Neural cell (in vitro differentiated cells): ENCODE measurements around the gene PLA2G4F. TPM values are rescaled to one million over a fixed set of nuclear protein-coding genes. Genes with fewer than 3 reads are reported as not detected.

Experiments used
- H2AFZ ChIP-seq: fragments of 200-600, 300-800 bp; sonication (generic), shearing (Covaris generic); 2 replicates; pipeline ENCODE4 v1.6.0; 2014; ENCODE audit warnings: low read depth, mild to moderate bottlenecking, antibody characterized with exemption, low read length, moderate library complexity
- H3F3A ChIP-seq: fragments of 200-600 bp; shearing (Covaris generic); 2 replicates; pipeline ENCODE4 v1.6.1; 2016; ENCODE audit warnings: mild to moderate bottlenecking, moderate library complexity, mixed read lengths, antibody characterized with exemption, low read length; ENCODE audit not compliant: insufficient read depth, poor library complexity, severe bottlenecking
- H3K27ac ChIP-seq: fragments of 200-600, 300-800 bp; sonication (generic), shearing (Covaris generic); 2 replicates; pipeline ENCODE4 v1.5.1; 2014; ENCODE audit warnings: mild to moderate bottlenecking, low read length, moderate library complexity
- H3K27me3 ChIP-seq: fragments of 300-800, 200-600 bp; sonication (generic), shearing (Covaris generic); 2 replicates; pipeline ENCODE4 v1.6.0; 2014; ENCODE audit warnings: mild to moderate bottlenecking, low read depth, low read length, moderate library complexity; ENCODE audit not compliant: insufficient read depth
- H3K36me3 ChIP-seq: fragments of 300-800, 200-600 bp; sonication (generic), shearing (Covaris generic); 2 replicates; pipeline ENCODE4 v1.5.1; 2014; ENCODE audit warnings: mild to moderate bottlenecking, antibody characterized with exemption, low read length, moderate library complexity; ENCODE audit not compliant: insufficient read depth
- H3K4me2 ChIP-seq: fragments of 300-800, 200-600 bp; sonication (generic), shearing (Covaris generic); 2 replicates; pipeline ENCODE4 v1.6.0; 2014; ENCODE audit warnings: mild to moderate bottlenecking, low read length
- H3K4me3 ChIP-seq: fragments of 300-800, 200-600 bp; sonication (generic), shearing (Covaris generic); 2 replicates; pipeline ENCODE4 v1.5.1; 2014; ENCODE audit warnings: mild to moderate bottlenecking, low read length, moderate library complexity
- H3K79me2 ChIP-seq: fragments of 200-600 bp; shearing (Covaris generic); replicated peaks from 2 replicates; pipeline ENCODE4 v1.6.0; 2014; ENCODE audit warnings: mild to moderate bottlenecking, low read length, moderate library complexity; ENCODE audit not compliant: insufficient read depth
- H3K9ac ChIP-seq: fragments of 300-800, 200-600 bp; sonication (generic), shearing (Covaris generic); 2 replicates; pipeline ENCODE4 v1.6.1; 2016; ENCODE audit warnings: mild to moderate bottlenecking, low read length, mixed read lengths
- H3K9me2 ChIP-seq: fragments of 200-600 bp; shearing (Covaris generic); 2 replicates; pipeline ENCODE4 v1.6.1; 2016; ENCODE audit warnings: mild to moderate bottlenecking, low read length, mixed read lengths; ENCODE audit not compliant: insufficient read depth
- H3K9me3 ChIP-seq: fragments of 200-600, 300-800 bp; sonication (generic), shearing (Covaris generic); 2 replicates; pipeline ENCODE4 v1.6.1; 2016; ENCODE audit warnings: mild to moderate bottlenecking, mixed run types, low read length, moderate library complexity, mixed read lengths
- H4K20me1 ChIP-seq: fragments of 200-600 bp; shearing (Covaris generic); 2 replicates; pipeline ENCODE4 v1.6.1; 2016; ENCODE audit warnings: mild to moderate bottlenecking, mixed run types; ENCODE audit not compliant: insufficient read depth
- EP300 ChIP-seq: fragments of 450-650 bp; conservative IDR thresholded peaks from 2 replicates; pipeline ENCODE4 v1.6.1; 2014; ENCODE audit warnings: antibody characterized with exemption, mild to moderate bottlenecking, moderate library complexity; ENCODE audit not compliant: poor library complexity, severe bottlenecking
- EZH2 ChIP-seq: fragments of 200-600, 300-800 bp; shearing (Covaris generic), sonication (generic); IDR thresholded peaks from 2 replicates; pipeline ENCODE4 v1.6.1; 2014; ENCODE audit warnings: antibody characterized with exemption, low read length, borderline replicate concordance, mild to moderate bottlenecking; ENCODE audit not compliant: insufficient read depth, poor library complexity, severe bottlenecking
- MXI1 ChIP-seq: fragments of 450-650 bp; conservative IDR thresholded peaks from 2 replicates; pipeline ENCODE4 v1.6.1; 2014; ENCODE audit warnings: antibody characterized with exemption, mild to moderate bottlenecking; ENCODE audit not compliant: poor library complexity, severe bottlenecking
- POLR2AphosphoS5 ChIP-seq: IDR thresholded peaks from 2 replicates; pipeline ENCODE4 v1.6.1; 2012
- RAD21 ChIP-seq: fragments of 450-650 bp; conservative IDR thresholded peaks from 2 replicates; pipeline ENCODE4 v1.6.1; 2014; ENCODE audit warnings: antibody characterized with exemption, mild to moderate bottlenecking, moderate library complexity
- SMC3 ChIP-seq: fragments of 450-650 bp; conservative IDR thresholded peaks from 2 replicates; pipeline ENCODE4 v1.6.1; 2014; ENCODE audit warnings: antibody characterized with exemption, mild to moderate bottlenecking, moderate library complexity; ENCODE audit not compliant: poor library complexity
- TAF1 ChIP-seq: IDR thresholded peaks from 2 replicates; pipeline ENCODE4 v1.6.1; 2012; ENCODE audit warnings: low read depth
- polyA plus RNA-seq: library from polyadenylated mRNA; depleted of rRNA; stranded (reverse); fragments of >200 nt; gene quantifications from 2 replicates; pipeline ENCODE4 v1.2.3, GENCODE V29; 2014
- TF ChIP-seq, protein P1 (sequence below): fragments of 450-650 bp; IDR thresholded peaks from 2 replicates; pipeline ENCODE4 v1.5.1; 2014; ENCODE audit warnings: antibody characterized with exemption, mild to moderate bottlenecking, moderate library complexity; ENCODE audit not compliant: poor library complexity, severe bottlenecking
- TF ChIP-seq, protein P2 (sequence below): IDR thresholded peaks from 2 replicates; pipeline ENCODE4 v1.6.1; 2012; ENCODE audit warnings: borderline replicate concordance

The PLA2G4F gene
- polyA plus RNA-seq, 1 donor from 2014 or later = not detected

DNA sequence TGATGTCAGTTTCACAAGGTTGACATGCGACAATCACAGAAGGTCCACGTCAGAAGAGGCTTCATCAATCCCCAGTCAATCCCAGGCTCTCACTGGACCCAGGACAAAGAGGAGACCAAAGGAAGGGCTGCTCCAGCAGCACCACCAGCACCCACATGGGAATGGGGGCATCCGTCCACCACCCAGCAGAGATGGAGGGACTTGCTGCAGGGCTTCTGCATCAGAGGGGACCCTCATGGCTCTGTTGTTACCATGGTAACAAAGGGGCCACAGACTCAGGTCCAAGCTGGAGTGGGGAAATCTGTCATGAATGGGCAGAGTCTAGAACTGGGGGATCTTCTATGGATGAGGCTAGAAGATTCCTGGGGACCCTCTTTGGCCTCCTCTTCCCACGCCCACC is 13.1 kb downstream of the PLA2G4F start:
- H3K4me2 ChIP-seq = no peak overlapping the region
- H3K9me3 ChIP-seq = no peaks in the 10 kb centered on the region
- no peak overlapping the region for H2AFZ ChIP-seq
- H4K20me1 ChIP-seq = no peaks in the 10 kb centered on the region
- H3K9me2 ChIP-seq = no peaks in the 10 kb centered on the region
- H3K27ac ChIP-seq = no peak overlapping the region
- no peaks in the 10 kb centered on the region for H3K36me3 ChIP-seq
- H3K9ac ChIP-seq = no peak overlapping the region
- H3F3A ChIP-seq = no peaks in the 10 kb centered on the region
- no peak overlapping the region for H3K4me3 ChIP-seq
- H3K79me2 ChIP-seq = no peaks in the 10 kb centered on the region
- no peaks in the 10 kb centered on the region for H3K27me3 ChIP-seq
- TF ChIP-seq POLR2AphosphoS5 (no peak), EZH2 (no peak), EP300 (no peak), MXI1 (no peak), TAF1 (no peak), SMC3 (no peak), RAD21 (no peak)
- TF ChIP-seq, protein P1, sequence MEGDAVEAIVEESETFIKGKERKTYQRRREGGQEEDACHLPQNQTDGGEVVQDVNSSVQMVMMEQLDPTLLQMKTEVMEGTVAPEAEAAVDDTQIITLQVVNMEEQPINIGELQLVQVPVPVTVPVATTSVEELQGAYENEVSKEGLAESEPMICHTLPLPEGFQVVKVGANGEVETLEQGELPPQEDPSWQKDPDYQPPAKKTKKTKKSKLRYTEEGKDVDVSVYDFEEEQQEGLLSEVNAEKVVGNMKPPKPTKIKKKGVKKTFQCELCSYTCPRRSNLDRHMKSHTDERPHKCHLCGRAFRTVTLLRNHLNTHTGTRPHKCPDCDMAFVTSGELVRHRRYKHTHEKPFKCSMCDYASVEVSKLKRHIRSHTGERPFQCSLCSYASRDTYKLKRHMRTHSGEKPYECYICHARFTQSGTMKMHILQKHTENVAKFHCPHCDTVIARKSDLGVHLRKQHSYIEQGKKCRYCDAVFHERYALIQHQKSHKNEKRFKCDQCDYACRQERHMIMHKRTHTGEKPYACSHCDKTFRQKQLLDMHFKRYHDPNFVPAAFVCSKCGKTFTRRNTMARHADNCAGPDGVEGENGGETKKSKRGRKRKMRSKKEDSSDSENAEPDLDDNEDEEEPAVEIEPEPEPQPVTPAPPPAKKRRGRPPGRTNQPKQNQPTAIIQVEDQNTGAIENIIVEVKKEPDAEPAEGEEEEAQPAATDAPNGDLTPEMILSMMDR = no peak
- TF ChIP-seq, protein P2, sequence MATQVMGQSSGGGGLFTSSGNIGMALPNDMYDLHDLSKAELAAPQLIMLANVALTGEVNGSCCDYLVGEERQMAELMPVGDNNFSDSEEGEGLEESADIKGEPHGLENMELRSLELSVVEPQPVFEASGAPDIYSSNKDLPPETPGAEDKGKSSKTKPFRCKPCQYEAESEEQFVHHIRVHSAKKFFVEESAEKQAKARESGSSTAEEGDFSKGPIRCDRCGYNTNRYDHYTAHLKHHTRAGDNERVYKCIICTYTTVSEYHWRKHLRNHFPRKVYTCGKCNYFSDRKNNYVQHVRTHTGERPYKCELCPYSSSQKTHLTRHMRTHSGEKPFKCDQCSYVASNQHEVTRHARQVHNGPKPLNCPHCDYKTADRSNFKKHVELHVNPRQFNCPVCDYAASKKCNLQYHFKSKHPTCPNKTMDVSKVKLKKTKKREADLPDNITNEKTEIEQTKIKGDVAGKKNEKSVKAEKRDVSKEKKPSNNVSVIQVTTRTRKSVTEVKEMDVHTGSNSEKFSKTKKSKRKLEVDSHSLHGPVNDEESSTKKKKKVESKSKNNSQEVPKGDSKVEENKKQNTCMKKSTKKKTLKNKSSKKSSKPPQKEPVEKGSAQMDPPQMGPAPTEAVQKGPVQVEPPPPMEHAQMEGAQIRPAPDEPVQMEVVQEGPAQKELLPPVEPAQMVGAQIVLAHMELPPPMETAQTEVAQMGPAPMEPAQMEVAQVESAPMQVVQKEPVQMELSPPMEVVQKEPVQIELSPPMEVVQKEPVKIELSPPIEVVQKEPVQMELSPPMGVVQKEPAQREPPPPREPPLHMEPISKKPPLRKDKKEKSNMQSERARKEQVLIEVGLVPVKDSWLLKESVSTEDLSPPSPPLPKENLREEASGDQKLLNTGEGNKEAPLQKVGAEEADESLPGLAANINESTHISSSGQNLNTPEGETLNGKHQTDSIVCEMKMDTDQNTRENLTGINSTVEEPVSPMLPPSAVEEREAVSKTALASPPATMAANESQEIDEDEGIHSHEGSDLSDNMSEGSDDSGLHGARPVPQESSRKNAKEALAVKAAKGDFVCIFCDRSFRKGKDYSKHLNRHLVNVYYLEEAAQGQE = no peak

DNA sequence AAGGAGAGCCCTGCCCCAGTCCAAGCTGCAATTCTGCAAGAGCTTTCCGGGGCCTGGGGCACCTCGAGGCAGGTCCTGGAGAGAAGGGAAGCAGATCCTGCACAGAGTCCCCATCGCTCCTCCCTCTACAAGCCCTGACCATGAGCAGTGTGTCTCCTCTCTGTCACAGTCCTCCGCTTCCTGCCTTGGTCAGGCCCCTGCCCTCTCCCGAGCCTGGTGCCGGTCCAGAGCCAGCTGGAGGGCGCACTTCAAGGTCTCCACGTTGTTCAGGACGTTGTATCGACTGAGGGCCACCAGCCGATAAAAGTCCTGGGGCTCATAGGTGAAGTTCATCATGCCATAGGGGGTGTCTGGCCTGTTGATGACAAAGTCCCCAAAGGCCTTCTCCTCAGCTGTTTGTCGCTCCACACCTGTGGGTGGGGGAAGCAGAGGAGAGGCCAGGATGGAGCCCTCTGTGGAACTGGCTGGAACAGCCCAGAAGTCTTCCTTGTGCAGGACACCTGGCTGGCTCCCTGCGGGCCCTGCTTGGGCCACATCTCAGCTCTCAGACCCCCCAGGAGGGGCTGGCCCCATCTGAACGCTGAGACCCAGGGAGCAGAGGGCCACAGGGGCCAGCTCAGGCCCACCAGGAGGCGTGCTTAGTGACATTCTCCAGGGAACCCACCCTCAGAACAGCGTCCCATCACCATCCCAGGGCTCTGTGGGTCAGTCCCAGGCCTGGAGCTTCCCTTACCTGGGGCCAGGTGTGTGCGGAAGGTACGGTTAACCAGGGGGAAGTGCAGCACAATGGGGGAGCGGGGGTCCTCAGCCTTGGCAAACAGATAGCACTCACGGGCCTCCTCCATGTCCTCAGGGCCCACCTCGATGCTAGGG is 14.4 kb downstream of the PLA2G4F start:
- Histone ChIP-seq H3K79me2 (no peaks in the 10 kb centered on the region), H2AFZ (no peak overlapping the region), H3F3A (no peaks in the 10 kb centered on the region), H3K9me2 (no peaks in the 10 kb centered on the region), H4K20me1 (no peaks in the 10 kb centered on the region), H3K4me3 (no peak overlapping the region), H3K36me3 (no peaks in the 10 kb centered on the region), H3K9me3 (no peaks in the 10 kb centered on the region), H3K9ac (no peak overlapping the region), H3K27ac (no peak overlapping the region), H3K4me2 (no peak overlapping the region), H3K27me3 (no peaks in the 10 kb centered on the region)
- TF ChIP-seq, protein P2 = no peak
- TF ChIP-seq POLR2AphosphoS5 = no peak
- TF ChIP-seq, protein P1 = no peak
- no peak for TF ChIP-seq EZH2
- no peak for TF ChIP-seq EP300
- no peak for TF ChIP-seq SMC3
- no peak for TF ChIP-seq TAF1
- TF ChIP-seq RAD21 = no peak
- no peak for TF ChIP-seq MXI1
